HepG2 (cell line): ENCODE data around the gene AFAP1.

ENCODE experiments used
- BRCA1 ChIP-seq: sonication (generic); formaldehyde crosslinking; IDR thresholded peaks from 2 replicates; pipeline ENCODE4 v1.4.0; 2020; ENCODE audit warnings: missing genetic modification reagents
- CTCF ChIP-seq: sonication (generic); formaldehyde crosslinking; IDR thresholded peaks from 2 replicates; pipeline ENCODE4 v1.5.0; 2020; ENCODE audit warnings: mild to moderate bottlenecking, missing genetic modification reagents, moderate library complexity
- IRF2 ChIP-seq: IDR thresholded peaks from 2 replicates; pipeline ENCODE4 v1.6.1; 2018; ENCODE audit warnings: missing genetic modification reagents, missing compliant biosample characterization
- NPAS2 ChIP-seq: sonication (generic); formaldehyde crosslinking; IDR thresholded peaks from 2 replicates; pipeline ENCODE4 v1.8.0; 2022; ENCODE audit warnings: mild to moderate bottlenecking, missing genetic modification reagents, borderline replicate concordance
- PHF5A ChIP-seq: IDR thresholded peaks from one replicate; pipeline ENCODE4 v1.6.1; 2018; ENCODE audit warnings: low read depth, missing genetic modification reagents; ENCODE audit not compliant: unreplicated experiment
- POLR2A ChIP-seq, 2 experiments: IDR thresholded peaks; 2 replicates each; pipeline ENCODE4 v1.6.1; 2011; ENCODE audit warnings: low read depth in 2 of 2, low read length in 2 of 2, mild to moderate bottlenecking in 1 of 2, moderate library complexity in 1 of 2; ENCODE audit not compliant: insufficient read depth in 1 of 2
- POLR2AphosphoS5 ChIP-seq: IDR thresholded peaks from 2 replicates; pipeline ENCODE4 v1.6.1; 2012; ENCODE audit warnings: low read depth, low read length
- RAD21 ChIP-seq: fragments of 450-650 bp; formaldehyde crosslinking; IDR thresholded peaks from 2 replicates; pipeline ENCODE4 v1.5.0; 2020; ENCODE audit warnings: mild to moderate bottlenecking
- ZFP90 ChIP-seq: sonication (generic); formaldehyde crosslinking; IDR thresholded peaks from 2 replicates; pipeline ENCODE4 v1.8.0; 2022; ENCODE audit warnings: missing genetic modification reagents, mild to moderate bottlenecking, inconsistent platforms, borderline replicate concordance
- ZHX2 ChIP-seq, 2 experiments: sonication (generic) in 1 of 2; formaldehyde crosslinking in 1 of 2; IDR thresholded peaks; 2 replicates each; pipeline versions ENCODE4 v1.6.1 to v1.9.0; 2014 to 2022; ENCODE audit warnings: antibody characterized with exemption in 1 of 2, borderline replicate concordance in 1 of 2, inconsistent platforms in 1 of 2, low read depth in 1 of 2, missing genetic modification reagents in 1 of 2
- ZIK1 ChIP-seq: sonication (generic); formaldehyde crosslinking; IDR thresholded peaks from 2 replicates; pipeline ENCODE4 v1.5.0; 2020; ENCODE audit warnings: mild to moderate bottlenecking, low read depth, missing genetic modification reagents, borderline replicate concordance

- no peak for TF ChIP-seq POLR2AphosphoS5
- no peak for TF ChIP-seq ZIK1 (CRISPR knock-in tag)
- no peak for TF ChIP-seq NPAS2 (CRISPR knock-in tag)
- TF ChIP-seq CTCF: no peak
- TF ChIP-seq PHF5A: no peak
- TF ChIP-seq ZHX2 (IDR thresholded peaks at IDR 0.05; ENCODE audit: low read depth): no peak
- no peak for TF ChIP-seq ZHX2 (CRISPR knock-in tag; IDR thresholded peaks at IDR 0.05; ENCODE audit: borderline replicate concordance)
- TF ChIP-seq BRCA1 (CRISPR knock-in tag): no peak
- TF ChIP-seq ZFP90: no peak
- no peak for TF ChIP-seq IRF2
- no peak for TF ChIP-seq POLR2A (IDR thresholded peaks at IDR 0.05; ENCODE audit: insufficient read depth in 1 of 2, low read depth in 2 of 2, low read length in 2 of 2)
- no peak for TF ChIP-seq RAD21 (CRISPR knock-in tag)
Observed at GRCh38 chr4:7926822-7927221, 12.8 kb downstream of the AFAP1 start.
